NK-92 (cell line): ENCODE measurements around the gene ITGA3.

Experiments used
- DNase-seq: peaks from one replicate; lab custom pipeline; 2025; ENCODE audit not compliant: unreplicated experiment; lab: John Stamatoyannopoulos, UW

ITGA3 gene

DNA sequence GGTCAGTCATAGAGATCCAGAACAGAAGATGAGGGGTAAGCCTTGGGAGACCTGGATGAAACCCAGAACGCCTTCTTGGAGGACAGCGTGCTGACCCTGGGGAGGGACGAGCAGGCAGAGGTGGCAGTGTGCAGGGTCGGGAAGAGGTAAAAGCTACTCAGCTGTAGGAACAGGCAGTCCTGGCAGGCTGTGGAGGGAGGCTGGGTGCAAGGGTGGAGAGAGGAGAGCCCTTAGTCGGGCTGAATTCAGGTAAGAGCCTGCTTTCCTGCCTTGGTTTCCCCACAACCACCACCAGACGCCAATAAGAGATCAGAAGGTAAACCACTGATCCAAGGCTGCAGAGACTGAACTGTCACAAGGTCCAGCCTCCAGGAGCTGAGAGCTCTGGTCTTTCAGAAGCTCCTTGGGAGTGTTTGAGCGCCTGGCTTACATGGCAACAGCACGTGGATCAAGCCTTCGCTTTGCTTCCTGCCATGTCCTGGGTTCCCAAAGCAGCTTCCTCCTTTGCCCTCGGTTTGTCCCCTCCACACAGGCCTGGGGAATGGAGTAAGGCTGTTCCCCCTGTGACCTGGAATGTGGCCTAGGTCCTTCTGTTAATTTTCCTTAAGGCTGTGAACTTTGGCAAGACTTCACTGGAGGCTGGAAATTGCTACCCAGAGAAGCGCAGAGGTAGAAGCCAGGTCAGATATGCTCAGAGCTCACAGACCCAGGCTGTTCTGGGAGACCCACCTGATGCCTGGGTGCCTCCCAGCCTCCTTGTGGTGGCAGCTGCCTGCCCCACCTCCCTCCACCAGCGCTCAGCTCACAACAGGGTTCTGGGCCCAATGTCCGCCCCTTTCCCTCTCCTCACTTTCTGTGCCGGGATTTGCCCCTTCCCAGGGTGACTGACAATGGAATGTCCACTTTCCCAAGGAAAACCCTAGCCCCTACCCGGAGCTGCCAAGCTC is 35.3 kb downstream of the ITGA3 start:
- no peak for DNase-seq

DNA sequence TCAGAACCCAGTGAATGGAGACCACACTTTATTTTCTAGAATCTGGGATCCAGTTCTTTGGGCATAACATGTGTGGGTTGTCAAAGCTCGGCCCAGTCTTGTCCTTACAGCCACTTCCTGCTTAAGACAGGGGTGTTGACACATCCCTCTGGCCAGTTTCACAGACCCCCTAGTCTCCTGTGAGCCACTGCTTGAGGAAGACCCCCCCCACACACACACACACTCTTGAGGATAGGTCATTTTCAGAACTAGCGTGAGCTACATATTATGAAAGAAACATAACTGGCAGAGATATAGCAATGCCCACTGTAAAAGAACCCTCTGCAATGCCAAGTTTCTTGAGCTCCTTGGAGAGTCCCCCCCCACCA is 36.0 kb downstream of the ITGA3 start:
- DNase-seq: no peak

DNA sequence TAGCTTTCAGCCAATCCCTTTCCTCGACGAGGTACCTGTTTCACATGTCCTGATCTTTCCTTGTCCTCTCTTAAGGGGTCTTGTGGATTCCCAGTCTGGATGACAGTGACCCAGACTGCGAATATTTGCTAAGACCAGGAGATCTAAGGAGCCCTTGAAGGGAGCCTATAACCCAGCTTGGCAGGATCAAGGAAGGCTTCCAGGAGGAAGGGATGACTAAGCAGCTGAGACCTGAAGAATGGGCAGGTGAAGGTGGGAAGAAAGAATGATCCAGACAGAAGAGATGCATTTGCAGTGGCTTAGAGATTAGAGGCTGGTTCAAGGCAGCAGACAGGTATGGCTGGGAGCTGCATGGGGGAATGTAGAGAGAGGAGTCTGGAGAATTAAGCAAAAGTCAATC is 37.3 kb downstream of the ITGA3 start:
- no peak for DNase-seq

DNA sequence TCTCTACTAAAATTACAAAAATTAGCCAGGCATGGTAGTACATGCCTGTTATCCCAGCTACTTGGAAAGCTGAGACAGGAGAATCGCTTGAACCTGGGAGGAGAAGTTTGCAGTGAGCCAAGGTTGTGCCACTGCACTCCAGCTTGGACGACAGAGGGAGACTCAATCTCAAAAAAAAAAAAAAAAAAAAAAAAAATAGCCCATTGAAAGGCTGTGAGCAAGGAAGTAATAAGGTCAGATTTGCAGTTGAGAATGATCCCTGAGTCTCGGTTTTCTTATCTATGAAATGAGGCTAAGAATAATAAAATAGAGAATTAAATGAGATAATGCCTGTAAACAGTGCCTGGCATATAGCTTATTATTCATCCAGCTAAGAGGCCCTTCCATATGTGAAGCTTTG is 37.9 kb downstream of the ITGA3 start:
- DNase-seq: no peak

DNA sequence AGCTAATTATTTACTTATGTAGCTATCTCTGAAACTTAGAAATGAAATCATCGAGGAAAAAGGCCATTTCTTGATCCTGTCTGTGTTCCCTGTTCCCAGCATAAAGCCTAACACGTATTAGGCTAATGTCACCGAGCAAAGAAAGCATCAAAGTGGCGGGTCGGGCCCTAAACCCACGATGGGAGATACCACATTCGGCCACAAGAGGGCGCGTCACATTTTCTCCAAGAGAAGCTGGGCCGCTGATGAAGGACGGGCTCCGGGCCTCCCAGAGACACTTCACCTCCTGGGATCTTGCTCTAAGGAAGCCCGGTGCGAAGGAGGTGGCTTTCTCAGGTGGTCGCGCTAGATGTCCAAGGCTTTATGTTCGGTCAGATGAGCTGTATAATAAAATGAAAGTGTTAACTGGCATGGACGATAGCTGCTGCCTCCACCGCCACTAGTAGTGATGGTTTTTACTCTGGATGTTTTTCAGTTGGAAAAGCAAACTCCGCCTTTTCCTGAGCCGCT is 38.4 kb downstream of the ITGA3 start:
- DNase-seq: peak; percentile 20

DNA sequence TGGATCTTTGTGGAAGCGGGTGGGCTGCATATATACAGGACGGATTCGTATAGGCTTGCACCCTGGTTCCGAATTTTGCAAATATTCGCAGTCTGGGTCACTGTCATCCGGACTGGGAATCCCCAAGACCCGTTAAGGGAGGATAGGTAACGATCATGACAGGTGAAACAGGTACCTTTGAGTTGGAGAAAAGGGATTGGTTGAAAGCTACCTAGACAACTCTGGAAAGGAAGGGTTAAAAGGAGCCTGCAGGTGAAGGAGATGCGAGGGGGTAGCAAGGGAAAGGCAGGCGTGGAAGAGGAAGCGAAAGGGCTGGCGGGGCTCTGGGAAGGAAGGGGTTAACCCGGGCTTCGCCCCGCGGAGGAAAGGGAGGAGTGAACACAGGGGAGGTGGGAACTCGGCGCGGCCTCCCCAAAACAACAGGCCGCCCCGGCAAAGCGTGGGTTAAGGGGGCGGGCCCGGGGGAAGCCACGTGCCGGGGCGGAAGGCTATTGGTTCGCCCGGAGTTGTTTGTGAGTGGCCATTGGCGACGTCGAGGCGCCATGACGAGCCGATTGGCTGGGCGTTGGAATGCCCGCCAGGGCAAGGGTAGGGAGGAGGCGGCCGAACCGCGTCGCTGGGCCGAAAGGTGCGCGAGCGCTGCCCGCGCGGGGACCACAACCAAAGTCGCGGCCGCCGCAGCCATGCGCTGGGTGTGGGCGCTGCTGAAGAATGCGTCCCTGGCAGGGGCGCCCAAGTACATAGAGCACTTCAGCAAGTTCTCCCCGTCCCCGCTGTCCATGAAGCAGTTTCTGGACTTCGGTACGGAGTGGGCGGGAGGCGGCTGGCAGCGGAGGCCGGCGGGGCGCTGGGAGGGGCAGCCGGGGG is 39.1 kb downstream of the ITGA3 start, which contains the start of gene PDK2:
Gene PDK2, plus strand, starts transcription at position 599 of the 867 bp plus-strand sequence. Its CDS starts 85 bp downstream, at position 684.
- peak; percentile 77 for DNase-seq

DNA sequence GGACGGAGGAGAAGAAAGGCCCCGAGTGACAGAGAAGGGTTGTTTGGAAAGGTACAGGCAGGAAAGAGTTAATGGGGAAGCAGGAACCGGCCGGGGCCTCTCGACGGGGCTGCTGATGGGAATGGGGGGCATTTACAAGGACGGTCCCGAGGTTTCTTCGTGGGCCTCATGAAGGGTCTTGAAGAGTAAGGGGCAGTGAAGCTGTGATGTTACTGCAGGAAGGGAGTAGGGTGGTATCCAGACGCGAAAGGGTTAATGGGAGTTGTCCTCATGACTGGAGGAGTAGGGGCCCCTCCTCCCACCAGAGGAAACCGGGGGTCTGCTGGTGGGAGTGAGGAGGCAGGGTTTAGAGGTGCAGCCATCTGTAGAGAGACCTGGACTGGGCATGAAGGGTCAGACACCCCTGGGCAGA is 39.7 kb downstream of the ITGA3 start:
- DNase-seq: no peak

DNA sequence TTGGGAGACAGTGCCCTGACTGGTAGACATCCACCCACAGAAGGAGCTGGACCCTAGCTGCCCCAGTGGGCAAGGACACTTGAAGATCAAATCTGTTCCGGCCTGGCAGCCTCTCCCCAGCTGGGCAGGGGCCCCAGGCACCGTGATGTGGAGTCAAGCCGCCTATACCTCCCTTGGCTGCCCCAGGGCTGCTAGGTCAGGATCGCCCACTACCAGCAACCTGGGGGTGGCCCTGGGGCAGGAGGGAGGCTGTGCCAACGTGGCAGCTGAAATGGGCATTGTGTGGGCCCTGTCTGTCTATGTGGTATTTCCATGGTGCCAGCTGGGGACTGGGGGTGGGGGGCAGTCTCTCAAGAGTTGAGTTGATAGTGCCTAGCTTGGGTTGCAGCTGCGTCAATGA is 40.2 kb downstream of the ITGA3 start:
- no peak for DNase-seq

DNA sequence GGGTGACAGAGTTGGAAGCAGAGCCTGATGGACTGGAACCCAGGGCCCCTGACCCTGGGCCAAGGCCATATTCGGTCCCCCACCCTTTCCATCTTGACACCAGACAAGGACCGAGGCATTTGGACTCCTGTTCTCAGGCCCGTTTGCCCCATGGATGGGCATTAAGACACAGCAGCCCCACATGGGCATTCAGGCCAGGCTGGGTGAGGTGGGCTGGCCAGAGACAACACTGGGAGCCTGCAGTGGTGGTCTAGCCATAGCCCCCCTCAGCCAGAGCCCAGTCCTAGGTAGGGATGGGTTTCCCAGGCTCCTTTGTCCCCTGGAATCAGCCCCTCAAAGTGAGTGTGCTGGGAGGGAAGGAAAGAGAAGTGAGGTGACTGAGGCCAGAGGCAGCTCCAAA is 40.8 kb downstream of the ITGA3 start:
- no peak for DNase-seq

DNA sequence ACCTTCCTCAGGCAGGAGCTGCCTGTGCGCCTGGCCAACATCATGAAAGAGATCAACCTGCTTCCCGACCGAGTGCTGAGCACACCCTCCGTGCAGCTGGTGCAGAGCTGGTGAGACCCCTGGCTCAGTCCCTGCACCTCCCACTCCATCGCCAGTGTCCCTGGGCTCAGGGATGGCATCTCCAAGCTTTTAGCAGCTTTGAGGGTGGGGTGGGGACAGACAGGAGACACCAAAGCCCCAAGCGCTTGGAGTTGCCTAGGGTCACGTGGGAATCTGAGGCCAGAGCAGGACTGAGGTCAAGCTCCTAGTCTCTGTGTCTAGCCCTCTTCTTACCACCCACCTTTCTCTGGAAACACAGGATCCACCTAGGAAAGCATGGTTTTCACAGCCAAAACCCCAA is 41.5 kb downstream of the ITGA3 start:
- DNase-seq: no peak

DNA sequence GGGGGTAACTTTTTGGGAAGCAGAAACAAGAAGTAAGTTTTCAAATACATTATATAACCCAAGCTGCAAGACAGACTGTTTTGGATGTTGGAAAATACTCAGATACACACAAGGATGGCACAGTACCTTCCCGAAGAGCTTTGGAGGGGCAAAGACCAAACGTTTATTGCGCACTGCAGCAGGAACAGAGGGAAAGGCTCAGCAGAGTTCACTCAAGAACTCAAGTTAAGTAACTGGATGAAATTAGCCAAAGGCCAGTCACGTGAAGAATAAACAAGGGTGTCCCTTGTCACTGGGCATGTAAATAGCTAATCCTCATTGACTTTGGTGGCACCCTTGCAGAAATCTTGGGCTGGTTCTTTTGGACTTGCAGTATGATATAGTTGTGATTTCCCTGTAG is 42.0 kb downstream of the ITGA3 start:
- DNase-seq: no peak

DNA sequence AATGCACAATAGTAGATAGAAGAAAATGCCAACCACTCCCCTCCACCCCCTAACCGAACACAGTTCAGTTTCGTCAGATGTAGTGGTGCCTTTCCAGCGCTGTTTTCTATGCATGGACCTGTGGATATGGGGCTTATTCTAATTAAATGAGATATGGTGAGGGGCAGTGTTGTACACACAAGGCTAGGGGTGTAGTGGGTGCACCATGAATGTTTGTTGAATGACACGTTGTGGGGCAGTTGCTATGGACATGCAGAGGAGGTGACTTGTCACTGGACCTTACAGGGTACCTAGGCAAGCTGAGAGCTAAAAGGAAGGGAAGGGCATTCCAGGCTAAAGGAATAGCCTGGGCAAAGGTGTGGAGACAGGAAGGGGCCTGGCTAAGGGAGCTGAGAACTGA is 42.7 kb downstream of the ITGA3 start:
- DNase-seq: no peak

DNA sequence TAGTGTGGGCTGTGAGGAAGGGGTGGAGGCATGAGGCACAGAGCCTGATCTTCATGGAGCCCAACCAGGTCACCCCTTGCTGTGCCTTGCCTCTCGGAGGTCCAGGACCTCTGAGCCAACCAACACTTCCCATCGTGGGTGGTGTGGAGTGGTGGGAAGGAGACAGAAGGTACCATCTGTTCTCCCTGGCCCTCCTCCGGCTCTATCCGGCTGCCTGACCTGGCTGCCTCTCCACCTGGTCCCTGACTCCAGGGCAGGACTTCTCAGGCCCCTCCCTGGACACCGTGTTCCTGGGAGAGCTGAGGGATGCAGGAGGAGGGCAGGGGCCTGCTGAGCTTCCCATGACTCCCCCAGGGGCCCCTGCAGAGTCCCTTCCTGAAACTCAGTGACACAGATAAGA is 43.1 kb downstream of the ITGA3 start:
- DNase-seq: no peak

DNA sequence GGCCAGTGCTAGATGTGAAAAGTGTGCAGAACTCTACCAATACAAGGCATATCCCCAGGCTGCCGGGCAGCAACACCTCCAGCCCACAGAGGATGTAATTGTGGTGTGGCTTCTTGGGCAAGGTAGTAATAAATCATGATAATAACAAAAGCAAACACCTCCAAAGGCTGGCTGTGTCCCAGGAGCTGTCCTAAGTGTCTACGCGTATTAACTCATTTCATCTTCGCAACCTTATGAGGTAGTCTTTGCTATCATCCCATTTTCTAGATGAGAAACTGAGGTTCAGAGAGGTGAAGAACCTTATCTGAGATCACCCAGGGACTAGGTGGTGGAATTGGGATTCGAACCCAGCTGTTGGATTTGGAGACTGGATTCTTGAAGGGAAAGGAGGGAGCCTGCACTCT is 44.6 kb downstream of the ITGA3 start:
- no peak for DNase-seq

DNA sequence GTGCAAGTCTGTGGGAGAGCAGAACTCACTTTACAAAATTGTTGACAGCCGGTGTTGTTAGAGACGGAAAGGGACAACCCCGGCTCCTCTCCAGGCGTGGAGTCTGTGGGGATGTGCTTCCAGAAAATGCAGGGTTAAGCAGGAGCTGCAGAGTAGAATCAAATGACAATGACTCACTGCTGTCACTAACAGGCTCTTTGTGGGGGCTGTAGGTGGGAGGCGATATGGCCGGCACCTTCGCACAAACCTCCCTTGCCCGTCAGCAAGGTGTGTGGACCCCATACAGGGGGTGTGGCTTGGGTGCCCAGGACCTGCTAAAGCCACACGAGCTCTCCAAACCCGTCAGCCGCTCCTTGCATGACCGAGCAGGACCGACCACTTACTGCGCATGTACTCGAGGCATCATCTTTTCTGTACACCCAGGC is 45.0 kb downstream of the ITGA3 start:
- no peak for DNase-seq

DNA sequence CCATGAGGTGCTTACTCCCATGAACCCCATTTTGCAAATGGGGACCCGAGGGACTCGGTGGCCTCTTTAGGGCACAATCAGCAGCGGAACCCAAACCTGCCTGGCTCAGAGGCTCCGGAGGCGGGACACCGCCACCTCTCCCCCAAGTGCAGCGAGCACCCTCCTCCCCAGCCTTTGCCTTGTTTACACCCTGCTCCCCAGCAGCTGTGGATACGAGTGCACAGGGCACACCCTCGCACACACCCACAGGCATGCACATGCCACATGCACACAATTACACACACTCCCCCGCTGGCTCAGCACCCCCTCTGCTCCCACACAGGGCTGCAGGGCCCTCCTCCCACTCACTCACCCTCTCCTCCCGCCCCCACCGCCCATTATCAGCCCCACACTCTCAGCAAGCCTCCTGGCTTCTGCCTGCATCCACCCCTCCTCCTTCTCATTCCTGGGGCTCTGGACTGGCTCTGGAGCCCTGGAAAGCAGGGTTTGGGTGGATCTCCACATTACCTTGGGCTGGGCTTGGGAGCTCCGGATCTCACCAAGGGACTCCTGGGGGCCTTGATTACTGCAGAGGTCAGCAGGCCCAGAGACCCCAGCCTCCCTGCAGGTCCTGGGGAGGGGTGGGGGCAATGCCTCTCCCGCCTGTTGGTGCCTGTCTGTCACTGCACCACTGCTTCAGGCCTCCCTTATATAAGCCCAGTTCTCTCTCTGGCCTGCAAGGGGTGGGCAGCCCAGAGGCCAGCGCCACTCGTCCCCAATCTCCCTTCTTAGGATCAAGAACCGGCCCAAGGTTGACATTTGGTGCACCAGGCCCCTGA is 45.6 kb downstream of the ITGA3 start:
- no peak for DNase-seq

DNA sequence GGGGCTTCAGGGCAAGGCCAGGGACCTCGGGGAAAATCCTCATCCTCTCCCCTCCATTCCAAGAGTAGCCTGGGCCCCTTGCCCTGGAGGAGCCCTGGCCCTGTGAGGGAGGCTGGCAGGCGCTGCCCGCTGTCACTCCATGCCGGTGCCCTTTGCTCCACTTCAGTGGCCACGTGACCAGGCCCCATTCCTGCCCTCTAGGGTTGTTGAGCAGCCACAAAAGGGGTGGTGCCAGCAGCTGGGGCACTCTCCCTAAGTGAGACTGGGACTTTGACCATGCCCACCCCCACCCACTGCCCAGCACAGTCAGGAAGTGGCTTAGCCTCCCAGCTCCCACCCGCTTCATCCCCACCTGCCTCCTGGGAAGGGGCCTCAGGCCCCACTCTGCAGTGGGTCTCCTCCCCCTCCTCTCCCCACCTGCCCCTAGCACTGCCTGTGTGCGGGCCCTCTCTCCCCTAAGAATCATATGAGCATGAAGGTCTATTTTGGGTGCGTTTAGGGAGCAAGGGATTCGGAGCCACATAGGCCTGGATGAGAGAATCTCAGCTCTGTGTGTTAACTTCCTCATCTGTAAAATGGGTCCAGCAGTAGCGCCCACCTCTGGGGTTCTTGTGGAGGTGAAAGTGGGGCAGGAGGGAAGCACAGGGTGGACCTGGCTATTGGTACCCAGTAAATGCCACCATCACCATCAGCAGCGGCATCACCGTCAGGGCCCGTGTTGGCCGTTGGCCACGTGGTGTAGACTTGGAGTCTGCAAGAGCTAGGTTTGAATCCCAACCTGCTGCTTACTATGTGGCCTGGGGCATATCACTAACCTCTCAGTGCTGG is 46.5 kb downstream of the ITGA3 start:
- DNase-seq: no peak

DNA sequence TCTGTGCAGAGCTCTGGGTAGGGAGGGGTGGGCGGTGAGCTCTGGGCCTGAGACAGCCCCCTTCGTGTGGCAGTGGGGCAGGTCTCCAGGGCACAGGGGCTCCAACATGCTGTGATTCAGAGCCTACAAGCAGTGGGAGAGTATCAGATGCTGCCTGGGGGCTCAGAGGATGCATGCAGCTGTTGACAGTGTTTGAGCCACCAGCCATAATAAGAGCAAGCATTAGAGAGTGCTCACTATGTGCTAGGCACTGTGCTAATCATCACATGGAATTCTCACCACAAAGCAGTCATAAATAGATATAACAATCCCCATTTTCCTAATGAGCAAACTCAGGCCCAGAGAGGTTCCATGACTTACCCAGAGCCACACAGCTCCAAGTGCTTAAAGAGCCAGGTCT is 47.3 kb downstream of the ITGA3 start:
- DNase-seq: no peak

DNA sequence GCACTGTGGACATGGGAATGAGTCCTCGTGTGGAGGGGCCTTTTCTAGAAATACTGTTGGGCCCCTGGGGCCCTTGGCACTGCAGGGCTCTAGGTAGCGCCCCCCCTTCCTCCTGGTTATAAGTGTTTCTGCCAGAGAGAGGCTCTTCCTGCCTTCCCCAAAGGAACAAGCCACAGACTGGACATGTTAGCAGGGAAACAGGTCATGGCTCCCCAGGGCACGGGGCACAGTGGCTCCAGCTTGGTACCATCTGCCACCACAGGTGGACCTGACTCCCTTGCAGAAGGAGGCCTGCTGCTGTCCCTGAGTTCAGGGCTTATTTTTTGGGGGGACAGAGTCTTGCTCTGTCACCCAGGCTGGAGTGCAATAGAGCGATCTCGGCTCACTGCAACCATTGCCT is 48.0 kb downstream of the ITGA3 start:
- DNase-seq: no peak

DNA sequence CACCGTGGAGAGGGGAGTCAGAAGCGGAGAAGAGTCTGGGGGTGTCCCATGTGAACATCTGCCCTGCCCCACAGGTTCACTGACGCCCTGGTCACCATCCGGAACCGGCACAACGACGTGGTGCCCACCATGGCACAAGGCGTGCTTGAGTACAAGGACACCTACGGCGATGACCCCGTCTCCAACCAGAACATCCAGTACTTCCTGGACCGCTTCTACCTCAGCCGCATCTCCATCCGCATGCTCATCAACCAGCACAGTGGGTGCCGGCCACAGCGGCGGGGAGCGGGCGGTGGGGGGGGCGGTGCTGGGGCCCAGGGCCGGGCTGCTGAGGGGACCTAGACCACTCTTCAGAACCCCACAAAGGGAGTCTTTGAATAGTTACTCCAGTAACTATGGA is 49.9 kb downstream of the ITGA3 start:
- DNase-seq: no peak
